Fibroblast of skin of right quadriceps (primary cell): ENCODE measurements around the gene IL23R.
"Not testable (repeated sequence)": the region's sequence is repeated elsewhere in the genome, so short reads cannot be mapped to it uniquely, and the experiment has no call there.

Experiments used
- DNase-seq: peaks from one replicate; pipeline ENCODE4 v3.0.0-alpha.2; 2013

IL23R gene

GRCh38 chr1:67166196-67166595 is at the start of gene IL23R:
Gene IL23R, plus strand, starts transcription at chr1:67166454. Its CDS starts 1,667 bp downstream, at chr1:67168121.
- DNase-seq: no peak

GRCh38 chr1:67118191-67118590 is 48.1 kb upstream of the IL23R start:
- peak; percentile 11 for DNase-seq

GRCh38 chr1:67118646-67119045 is 47.6 kb upstream of the IL23R start:
- DNase-seq: no peak

GRCh38 chr1:67120855-67121619 is 45.2 kb upstream of the IL23R start:
- DNase-seq: no peak

GRCh38 chr1:67124455-67124854 is 41.8 kb upstream of the IL23R start:
- no peak for DNase-seq

- DNase-seq: no peak
Measured at GRCh38 chr1:67126111-67126746, 40.0 kb upstream of the IL23R start.

GRCh38 chr1:67126974-67127373 is 39.3 kb upstream of the IL23R start:
- DNase-seq: no peak

GRCh38 chr1:67130673-67131072 is 35.6 kb upstream of the IL23R start:
- no peak for DNase-seq

GRCh38 chr1:67133177-67133576 is 33.1 kb upstream of the IL23R start:
- DNase-seq: no peak

- peak; percentile 32 for DNase-seq
Measured at GRCh38 chr1:67134695-67135094, 31.6 kb upstream of the IL23R start, which contains the start of gene C1orf141. Gene C1orf141, minus strand, starts transcription at chr1:67134970. Its CDS starts 7,730 bp downstream, at chr1:67127240.

GRCh38 chr1:67135354-67135753 is 30.9 kb upstream of the IL23R start:
- peak; percentile 92 for DNase-seq

- no peak for DNase-seq
Measured at GRCh38 chr1:67137307-67137753, 28.9 kb upstream of the IL23R start.

GRCh38 chr1:67138813-67139499 is 27.3 kb upstream of the IL23R start:
- DNase-seq: no peak

- DNase-seq: no peak
Measured at GRCh38 chr1:67140460-67140859, 25.8 kb upstream of the IL23R start.

GRCh38 chr1:67141832-67142231 is 24.4 kb upstream of the IL23R start:
- DNase-seq: not testable (repeated sequence)

GRCh38 chr1:67142931-67143330 is 23.3 kb upstream of the IL23R start:
- no peak for DNase-seq

- DNase-seq: no peak
Measured at GRCh38 chr1:67143966-67144365, 22.3 kb upstream of the IL23R start.

GRCh38 chr1:67144696-67145095 is 21.6 kb upstream of the IL23R start:
- no peak for DNase-seq

GRCh38 chr1:67146101-67146500 is 20.2 kb upstream of the IL23R start:
- DNase-seq: no peak

- no peak for DNase-seq
Measured at GRCh38 chr1:67146539-67146938, 19.7 kb upstream of the IL23R start.

- DNase-seq: not testable (repeated sequence)
Measured at GRCh38 chr1:67147973-67148372, 18.3 kb upstream of the IL23R start.

GRCh38 chr1:67148516-67149178 is 17.6 kb upstream of the IL23R start:
- no peak for DNase-seq

GRCh38 chr1:67149179-67149770 is 17.0 kb upstream of the IL23R start:
- peak; percentile 80 for DNase-seq
